AG20443 (cell line): ENCODE measurements around the gene RBM10.

Experiments
- DNase-seq: peaks from one replicate; pipeline ENCODE4 v3.0.0; 2012; ENCODE audit warnings: low spot score, mixed read lengths

The RBM10 gene

GRCh38 chrX:47235691-47236103 is 90.7 kb downstream of the RBM10 start:
- DNase-seq = no peak
